ENCODE measurements around the gene CDC42BPA.

DNA sequence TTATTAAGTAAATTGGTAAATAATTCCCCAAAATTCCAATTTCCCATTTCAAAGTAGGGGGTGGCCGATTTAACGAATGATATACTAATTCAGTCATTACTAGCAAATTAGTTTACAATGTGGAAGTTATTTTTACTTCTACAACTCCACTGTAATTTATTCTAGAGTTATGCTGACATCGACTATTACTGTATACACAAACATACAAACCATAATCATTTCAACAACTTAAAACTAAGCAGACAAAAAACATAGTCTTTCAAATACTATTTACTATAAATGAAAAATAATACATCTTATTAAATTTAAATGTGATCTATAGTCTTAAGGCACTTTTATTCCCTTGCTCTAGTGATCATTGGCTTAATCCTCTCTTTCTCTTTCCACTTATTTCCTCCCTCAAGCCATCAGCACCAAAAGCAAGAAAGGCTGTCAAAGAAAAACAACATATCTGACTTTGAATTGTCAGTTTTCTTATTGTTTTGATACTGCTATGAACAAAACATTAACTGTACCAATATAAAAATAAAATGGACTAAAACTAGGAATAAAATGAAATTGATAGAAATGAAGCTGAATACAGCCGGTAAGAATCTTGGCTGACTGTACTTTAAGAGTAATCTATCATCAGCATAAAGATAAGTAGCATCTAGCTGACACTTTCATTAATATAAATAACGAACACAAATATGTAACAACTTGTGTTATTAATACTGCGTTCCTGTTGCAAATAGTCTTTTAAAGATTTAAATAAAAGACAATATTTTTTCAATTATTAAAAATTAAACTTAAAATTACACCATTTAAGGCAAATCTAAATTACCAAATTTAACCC, 4.1 kb downstream of the CDC42BPA start:
- TF ChIP-seq, protein P1, sequence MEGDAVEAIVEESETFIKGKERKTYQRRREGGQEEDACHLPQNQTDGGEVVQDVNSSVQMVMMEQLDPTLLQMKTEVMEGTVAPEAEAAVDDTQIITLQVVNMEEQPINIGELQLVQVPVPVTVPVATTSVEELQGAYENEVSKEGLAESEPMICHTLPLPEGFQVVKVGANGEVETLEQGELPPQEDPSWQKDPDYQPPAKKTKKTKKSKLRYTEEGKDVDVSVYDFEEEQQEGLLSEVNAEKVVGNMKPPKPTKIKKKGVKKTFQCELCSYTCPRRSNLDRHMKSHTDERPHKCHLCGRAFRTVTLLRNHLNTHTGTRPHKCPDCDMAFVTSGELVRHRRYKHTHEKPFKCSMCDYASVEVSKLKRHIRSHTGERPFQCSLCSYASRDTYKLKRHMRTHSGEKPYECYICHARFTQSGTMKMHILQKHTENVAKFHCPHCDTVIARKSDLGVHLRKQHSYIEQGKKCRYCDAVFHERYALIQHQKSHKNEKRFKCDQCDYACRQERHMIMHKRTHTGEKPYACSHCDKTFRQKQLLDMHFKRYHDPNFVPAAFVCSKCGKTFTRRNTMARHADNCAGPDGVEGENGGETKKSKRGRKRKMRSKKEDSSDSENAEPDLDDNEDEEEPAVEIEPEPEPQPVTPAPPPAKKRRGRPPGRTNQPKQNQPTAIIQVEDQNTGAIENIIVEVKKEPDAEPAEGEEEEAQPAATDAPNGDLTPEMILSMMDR (IDR thresholded peaks at IDR 0.05), result no peak
- TF ChIP-seq, protein P2, sequence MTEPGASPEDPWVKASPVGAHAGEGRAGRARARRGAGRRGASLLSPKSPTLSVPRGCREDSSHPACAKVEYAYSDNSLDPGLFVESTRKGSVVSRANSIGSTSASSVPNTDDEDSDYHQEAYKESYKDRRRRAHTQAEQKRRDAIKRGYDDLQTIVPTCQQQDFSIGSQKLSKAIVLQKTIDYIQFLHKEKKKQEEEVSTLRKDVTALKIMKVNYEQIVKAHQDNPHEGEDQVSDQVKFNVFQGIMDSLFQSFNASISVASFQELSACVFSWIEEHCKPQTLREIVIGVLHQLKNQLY (CRISPR knock-in tag; IDR thresholded peaks at IDR 0.05), result no peak
- TF ChIP-seq, protein P3, sequence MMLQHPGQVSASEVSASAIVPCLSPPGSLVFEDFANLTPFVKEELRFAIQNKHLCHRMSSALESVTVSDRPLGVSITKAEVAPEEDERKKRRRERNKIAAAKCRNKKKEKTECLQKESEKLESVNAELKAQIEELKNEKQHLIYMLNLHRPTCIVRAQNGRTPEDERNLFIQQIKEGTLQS (CRISPR knock-in tag; conservative IDR thresholded peaks at IDR 0.05), result no peak
- TF ChIP-seq FOXJ3 (CRISPR knock-in tag; IDR thresholded peaks at IDR 0.05; ENCODE audit: borderline replicate concordance) (no peak), NR1H2 (CRISPR knock-in tag; IDR thresholded peaks at IDR 0.05) (no peak)
